H1 (cell line): ENCODE data around the gene PCDH18. TPM values are rescaled to one million over a fixed set of nuclear protein-coding genes. Genes with fewer than 3 reads are reported as not detected.

Source experiments
- CTCF ChIA-PET: fragments of 300-600 bp; sonication (Branson Sonifier 250); formaldehyde crosslinking; loops from one replicate; lab custom pipeline; 2021; ENCODE audit not compliant: partially characterized antibody; lab: Charles Lee
- POLR2A ChIA-PET: fragments of 300-600 bp; sonication (Branson Sonifier 250); formaldehyde crosslinking; loops from one replicate; lab custom pipeline; 2021; ENCODE audit warnings: inconsistent platforms; ENCODE audit not compliant: partially characterized antibody; lab: Charles Lee
- DNase-seq, 2 experiments: peaks; one replicate each; pipeline versions ENCODE4 v3.0.0 to v3.0.0-alpha.2; 2010 to 2022; ENCODE audit warnings: low spot score in 2 of 2, low read depth in 1 of 2, mixed read lengths in 1 of 2
- FAIRE-seq: peaks from 2 replicates; lab custom pipeline; 2011; peaks lifted over from hg19 to GRCh38; lab: Jason Lieb, UNC
- H2AFZ ChIP-seq: 2 replicates; pipeline ENCODE4 v1.8.1; 2012; ENCODE audit warnings: low read length, inconsistent platforms
- H2AK5ac ChIP-seq: 2 replicates; pipeline ENCODE4 v1.6.1; 2013; ENCODE audit warnings: low read depth, low read length
- H2BK120ac ChIP-seq: replicated peaks from 2 replicates; pipeline ENCODE3; 2013; ENCODE audit warnings: low read depth, low read length, inconsistent platforms
- H2BK12ac ChIP-seq: 2 replicates; pipeline ENCODE4 v1.6.1; 2013; ENCODE audit warnings: low read depth, low read length
- H2BK15ac ChIP-seq: 2 replicates; pipeline ENCODE4 v1.6.1; 2013; ENCODE audit warnings: low read length
- H2BK20ac ChIP-seq: 2 replicates; pipeline ENCODE4 v1.6.1; 2013; ENCODE audit warnings: low read length
- H2BK5ac ChIP-seq: 2 replicates; pipeline ENCODE4 v1.6.1; 2013; ENCODE audit warnings: low read depth, low read length
- H3K14ac ChIP-seq: 2 replicates; pipeline ENCODE4 v1.6.1; 2013; ENCODE audit warnings: inconsistent platforms; ENCODE audit not compliant: insufficient read length
- H3K18ac ChIP-seq: 2 replicates; pipeline ENCODE4 v1.6.1; 2013; ENCODE audit warnings: low read length; ENCODE audit errors: extremely low read depth
- H3K23ac ChIP-seq: 2 replicates; pipeline ENCODE4 v1.6.1; 2013; ENCODE audit warnings: inconsistent platforms; ENCODE audit not compliant: insufficient read length
- H3K23me2 ChIP-seq: 2 replicates; pipeline ENCODE4 v1.6.1; 2013; ENCODE audit warnings: low read depth, low read length
- H3K27ac ChIP-seq: 2 replicates; pipeline ENCODE4 v1.6.1; 2011; ENCODE audit warnings: low read depth, low read length, inconsistent platforms
- H3K27me3 ChIP-seq, 4 experiments: replicated peaks in 1 of 4; 1 replicate in 1 of 4; 2 replicates in 3 of 4; pipeline versions ENCODE4 v1.6.1 to v1.8.1; 2011 to 2013; ENCODE audit warnings: low read length in 3 of 4, mild to moderate bottlenecking in 3 of 4, inconsistent platforms in 2 of 4, mixed read lengths in 2 of 4, moderate library complexity in 1 of 4; ENCODE audit not compliant: control insufficient read depth in 3 of 4, insufficient read depth in 3 of 4; ENCODE audit errors: extremely low read depth in 1 of 4
- H3K36me3 ChIP-seq, 4 experiments: 2 replicates each; pipeline versions ENCODE4 v1.6.1 to v1.8.1; 2011 to 2013; ENCODE audit warnings: mild to moderate bottlenecking in 4 of 4, low read length in 3 of 4, moderate library complexity in 2 of 4, control low read depth in 1 of 4, inconsistent platforms in 1 of 4; ENCODE audit not compliant: insufficient read depth in 4 of 4, control insufficient read depth in 2 of 4
- H3K4ac ChIP-seq: replicated peaks from 2 replicates; pipeline ENCODE3; 2013; ENCODE audit warnings: low read length, low read depth, mixed read lengths, inconsistent platforms; ENCODE audit not compliant: insufficient read length
- H3K4me1 ChIP-seq, 4 experiments: replicated peaks in 1 of 4; 1 replicate in 1 of 4; 2 replicates in 3 of 4; pipeline versions ENCODE4 v1.6.1 to v1.8.1; 2011 to 2013; ENCODE audit warnings: low read length in 3 of 4, inconsistent platforms in 2 of 4, mixed read lengths in 1 of 4; ENCODE audit not compliant: insufficient read depth in 4 of 4, control insufficient read depth in 3 of 4
- H3K4me2 ChIP-seq, 2 experiments: 2 replicates each; pipeline versions ENCODE4 v1.6.1 to v1.8.1; 2011 to 2013; ENCODE audit warnings: low read depth in 2 of 2, low read length in 2 of 2, control low read depth in 1 of 2, inconsistent platforms in 1 of 2, mild to moderate bottlenecking in 1 of 2; ENCODE audit not compliant: insufficient read depth in 1 of 2
- H3K4me3 ChIP-seq, 4 experiments: fragments of 200-600, 300-600 bp in 1 of 4; sonication (generic), shearing (Covaris generic), sonication (Bioruptor Twin) in 1 of 4; 2 replicates each; pipeline versions ENCODE4 v1.5.1 to v1.8.1; 2011 to 2016; ENCODE audit warnings: low read length in 4 of 4, low read depth in 3 of 4, control low read depth in 2 of 4, inconsistent platforms in 2 of 4, mild to moderate bottlenecking in 2 of 4, mixed read lengths in 1 of 4, moderate library complexity in 1 of 4; ENCODE audit not compliant: insufficient read depth in 2 of 4; ENCODE audit errors: extremely low read depth in 1 of 4
- H3K56ac ChIP-seq: replicated peaks from 2 replicates; pipeline ENCODE3; 2013; ENCODE audit warnings: low read depth, mild to moderate bottlenecking, mixed read lengths, low read length, inconsistent platforms; ENCODE audit not compliant: insufficient read length
- H3K79me1 ChIP-seq: 2 replicates; pipeline ENCODE4 v1.6.1; 2013; ENCODE audit warnings: low read depth, low read length, control low read depth
- H3K79me2 ChIP-seq, 2 experiments: 2 replicates each; pipeline versions ENCODE4 v1.6.1 to v1.8.1; 2012 to 2013; ENCODE audit warnings: low read length in 2 of 2, mild to moderate bottlenecking in 2 of 2, inconsistent platforms in 1 of 2; ENCODE audit not compliant: insufficient read depth in 2 of 2, control insufficient read depth in 1 of 2
- H3K9ac ChIP-seq, 4 experiments: replicated peaks in 1 of 4; 1 replicate in 1 of 4; 2 replicates in 3 of 4; pipeline versions ENCODE4 v1.6.1 to v1.8.1; 2011 to 2013; ENCODE audit warnings: low read depth in 3 of 4, low read length in 3 of 4, control low read depth in 2 of 4, mild to moderate bottlenecking in 2 of 4, moderate library complexity in 2 of 4, inconsistent platforms in 1 of 4; ENCODE audit errors: extremely low read depth in 1 of 4
- H3K9me3 ChIP-seq, 2 experiments: 2 replicates each; pipeline versions ENCODE4 v1.6.1 to v1.8.1; 2012 to 2013; ENCODE audit warnings: mild to moderate bottlenecking in 2 of 2, moderate library complexity in 2 of 2, control low read depth in 1 of 2, inconsistent platforms in 1 of 2, low read depth in 1 of 2, low read length in 1 of 2, mixed read lengths in 1 of 2; ENCODE audit not compliant: insufficient read depth in 2 of 2
- H4K20me1 ChIP-seq, 2 experiments: replicated peaks in 1 of 2; 2 replicates each; pipeline versions ENCODE3 to v1.8.1; 2011 to 2013; ENCODE audit warnings: inconsistent platforms in 2 of 2, low read length in 2 of 2, mild to moderate bottlenecking in 1 of 2; ENCODE audit not compliant: insufficient read depth in 2 of 2, control insufficient read depth in 1 of 2
- H4K5ac ChIP-seq: 2 replicates; pipeline ENCODE4 v1.6.1; 2013; ENCODE audit warnings: low read length, low read depth, mixed read lengths, inconsistent platforms; ENCODE audit not compliant: insufficient read length
- H4K8ac ChIP-seq: 2 replicates; pipeline ENCODE4 v1.8.0; 2013; ENCODE audit warnings: mild to moderate bottlenecking, moderate library complexity, low read length, inconsistent platforms; ENCODE audit not compliant: insufficient read depth; ENCODE audit errors: extremely low read depth
- H4K91ac ChIP-seq: replicated peaks from 2 replicates; pipeline ENCODE3; 2013; ENCODE audit warnings: low read length, mixed read lengths, inconsistent platforms; ENCODE audit not compliant: insufficient read length
- BCL11A ChIP-seq, 2 experiments: IDR thresholded peaks; one replicate each; pipeline ENCODE4 v1.6.1; 2011; ENCODE audit warnings: low read depth in 2 of 2, low read length in 2 of 2, mild to moderate bottlenecking in 2 of 2
- CBX5 ChIP-seq: fragments of 300-800, 300-1000 bp; sonication (generic); IDR thresholded peaks from 2 replicates; pipeline ENCODE4 v1.7.1; 2016; ENCODE audit warnings: antibody characterized with exemption, low read length, low read depth
- CTBP2 ChIP-seq: IDR thresholded peaks from 2 replicates; pipeline ENCODE4 v1.7.0; 2011; ENCODE audit warnings: borderline replicate concordance, mild to moderate bottlenecking, moderate library complexity, mixed read lengths, low read length; ENCODE audit not compliant: insufficient read depth, insufficient read length
- JUN ChIP-seq: IDR thresholded peaks from 2 replicates; pipeline ENCODE4 v1.6.1; 2011; ENCODE audit warnings: low read depth, mild to moderate bottlenecking, improper control_type of control experiment, low read length
- KDM4A ChIP-seq: IDR thresholded peaks from one replicate; pipeline ENCODE4 v1.7.1; 2012; ENCODE audit warnings: low read depth, mild to moderate bottlenecking, moderate library complexity, low read length, inconsistent platforms; ENCODE audit not compliant: severe bottlenecking
- KDM5A ChIP-seq: fragments of 200-600 bp; IDR thresholded peaks from 2 replicates; pipeline ENCODE4 v1.7.1; 2012; ENCODE audit warnings: mild to moderate bottlenecking, low read length, inconsistent platforms, mixed read lengths
- SIX5 ChIP-seq: IDR thresholded peaks from 2 replicates; pipeline ENCODE4 v1.6.1; 2011; ENCODE audit warnings: mild to moderate bottlenecking, low read depth, low read length
- SP2 ChIP-seq: IDR thresholded peaks from 2 replicates; pipeline ENCODE4 v1.6.1; 2012; ENCODE audit warnings: mild to moderate bottlenecking, low read length, inconsistent platforms
- SP4 ChIP-seq: IDR thresholded peaks from 2 replicates; pipeline ENCODE4 v1.6.1; 2012; ENCODE audit warnings: low read length, inconsistent platforms
- TAF1 ChIP-seq: IDR thresholded peaks from 2 replicates; pipeline ENCODE4 v1.6.1; 2011; ENCODE audit warnings: mild to moderate bottlenecking, low read depth, low read length
- WGBS, 2 experiments: shearing (Covaris generic) in 1 of 2; methylation state at CpG; one replicate each; pipeline versions ENCODE4 v1.1.6 to v1.1.7; 2013 to 2015; ENCODE audit warnings: low lambda C conversion rate in 2 of 2, mixed read lengths in 2 of 2, inconsistent platforms in 1 of 2, low coverage in 1 of 2, missing lambda C conversion rate in 1 of 2; ENCODE audit not compliant: insufficient replicate concordance in 2 of 2, insufficient coverage in 1 of 2, insufficient read length in 1 of 2; ENCODE audit errors: extremely low coverage in 1 of 2, missing lambda C conversion rate in 1 of 2; 5-methylcytosine and 5-hydroxymethylcytosine counted together
- polyA plus RNA-seq, 7 experiments: library from polyadenylated mRNA; depleted of rRNA in 3 of 7; stranded (reverse) in 5 of 7; unstranded in 2 of 7; fragments of >200 nt in 5 of 7; fragments of 200-250 nt in 2 of 7; gene quantifications; 1 replicate in 5 of 7; 2 replicates in 1 of 7; 4 replicates in 1 of 7; pipeline versions ENCODE4 v1.2.1 to v1.2.3, GENCODE V29; 2011 to 2013; ENCODE audit warnings: missing spikeins in 2 of 7, mixed read lengths in 2 of 7
- total RNA-seq: library from RNA; stranded (reverse); fragmentation: NEBNext Ultra II Directional; extraction: Animal tissue kit (Norgen Biotek cat#: 25700); gene quantifications from 2 replicates; pipeline ENCODE4 v1.2.1, GENCODE V29; 2021

PCDH18 gene
- total and polyA plus RNA-seq, 2 of the 8 experiments (the other 6 are each of a cell fraction or from before 2014, with no cell fraction given), result 28.8 to 41.8 TPM

- no peak overlapping the region for H2AFZ ChIP-seq
- H3K4ac ChIP-seq, result no peak overlapping the region
- no peak overlapping the region for H2BK20ac ChIP-seq
- DNase-seq (no peak), FAIRE-seq (no peak)
- H3K14ac ChIP-seq, result no peak overlapping the region
- H4K20me1 ChIP-seq, result no peaks in the 10 kb centered on the region
- H3K23ac ChIP-seq, result no peak overlapping the region
- H2BK120ac ChIP-seq, result no peak overlapping the region
- no peaks in the 10 kb centered on the region for H3K27me3 ChIP-seq
- H3K4me3 ChIP-seq, result no peak overlapping the region
- H3K56ac ChIP-seq, result no peak overlapping the region
- H2BK12ac ChIP-seq, result no peak overlapping the region
- H3K79me1 ChIP-seq, result no peaks in the 10 kb centered on the region
- H3K36me3 ChIP-seq, result no peaks in the 10 kb centered on the region
- no peaks in the 10 kb centered on the region for H3K9me3 ChIP-seq
- no peaks in the 10 kb centered on the region for H3K23me2 ChIP-seq
- H2AK5ac ChIP-seq, result no peak overlapping the region
- H3K79me2 ChIP-seq, result no peaks in the 10 kb centered on the region
- H3K9ac ChIP-seq, result no peak overlapping the region
- ChIA-PET CTCF (no interaction called here), POLR2A (no interaction called here)
- TF ChIP-seq CBX5 (no peak), TAF1 (no peak), SP4 (no peak), BCL11A (IDR thresholded peaks at IDR 0.05; ENCODE audit: low read depth in 2 of 2, low read length in 2 of 2) (no peak), SIX5 (no peak), CTBP2 (no peak), JUN (no peak), KDM4A (no peak), SP2 (no peak), KDM5A (no peak)
- no peak overlapping the region for H2BK5ac ChIP-seq
- H4K91ac ChIP-seq, result no peak overlapping the region
- no peak overlapping the region for H2BK15ac ChIP-seq
- 60% methylated on average over 1 of the region's 1 CpG; no CpG with 5 or more reads in 1 of the 2 experiments for WGBS, 2 experiments
- no peak overlapping the region for H3K27ac ChIP-seq
- H4K8ac ChIP-seq, result no peak overlapping the region
- H3K18ac ChIP-seq, result no peak overlapping the region
- no peak overlapping the region for H3K4me2 ChIP-seq
- no peak overlapping the region for H4K5ac ChIP-seq
- peaks cover 0 to 2% (median 0%) of the 10 kb centered on the region in 4 experiments; a peak in 1 of 7 replicates for H3K4me1 ChIP-seq
Observed at GRCh38 chr4:137572647-137573046, 40.4 kb upstream of the PCDH18 start.
